Left cardiac atrium (tissue), 4 donors: ENCODE data around the gene PAGE3. TPM values are rescaled to one million over a fixed set of nuclear protein-coding genes. Genes with fewer than 3 reads are reported as not detected.

Source experiments
- ATAC-seq, 2 donors: fragments of 200-7000 bp; cut with Tn5 transposase; one replicate each; pipeline ENCODE4 v1.9.1; 2020; ENCODE audit warnings: mild to moderate bottlenecking in 2 of 2, moderate library complexity in 2 of 2
- DNase-seq: peaks from one replicate; pipeline ENCODE4 v3.0.0-alpha.2; 2020
- intact Hi-C, 2 donors: fragments of 100-400 bp; cut with DNase I; formaldehyde crosslinking; loops; one replicate each; pipeline versions ENCODE4 v1.14.1 to v1.15.1; 2022 to 2023
- long read RNA-seq: library from polyadenylated mRNA; unstranded; transcript quantifications from one replicate; pipeline ENCODE4 v2.0.0, GENCODE V29; 2021
- total RNA-seq, 2 donors: library from RNA; stranded (reverse); fragmentation: NEBNext Ultra II Directional; extraction: Animal tissue kit (Norgen Biotek cat#: 25700); gene quantifications; one replicate each; pipeline ENCODE4 v1.2.1, GENCODE V29; 2021
- donor health status: DM: no; HTN: yes; CAD: no.
- donor health status: DM: no; HTN: yes; CAD: no; lungs with severe emphysema.
- donor health status: DM: yes; HTN: yes; CAD: no.
- donor health status: Dilated cardiomyopathy.

The PAGE3 gene, protein sequence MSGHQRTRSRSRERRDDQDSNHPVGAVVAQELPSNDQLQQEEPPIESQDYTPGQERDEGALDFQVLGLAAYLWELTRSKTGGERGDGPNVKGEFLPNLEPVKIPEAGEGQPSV
- total RNA-seq: not detected
- long read RNA-seq: 0 reads

DNA sequence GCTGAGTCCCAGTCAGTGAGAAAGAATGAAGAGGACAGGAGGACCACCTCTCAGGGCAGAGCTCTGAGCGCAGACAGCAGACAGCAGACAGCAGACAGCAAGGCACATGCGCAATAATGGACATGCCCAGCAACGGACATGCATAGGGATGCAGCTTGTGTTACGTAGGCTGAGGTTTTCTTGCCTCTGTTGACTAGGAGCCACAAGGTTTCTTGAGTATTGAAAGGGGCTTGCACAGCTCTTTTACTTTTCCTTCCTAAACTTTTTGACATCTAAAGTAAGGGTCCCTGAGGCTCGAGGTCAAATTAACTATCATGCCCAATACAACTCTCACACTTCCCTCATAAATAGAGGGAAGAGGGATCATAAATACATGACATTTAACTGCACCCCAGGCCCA, at the start of gene PAGE3:
Gene PAGE3, minus strand, starts transcription at position 101 of the 400 bp plus-strand sequence. CDS start 1,013 bp downstream, outside the sequence.
- intact Hi-C loops: no loop called here
- ATAC-seq: no peak
- no peak for DNase-seq

DNA sequence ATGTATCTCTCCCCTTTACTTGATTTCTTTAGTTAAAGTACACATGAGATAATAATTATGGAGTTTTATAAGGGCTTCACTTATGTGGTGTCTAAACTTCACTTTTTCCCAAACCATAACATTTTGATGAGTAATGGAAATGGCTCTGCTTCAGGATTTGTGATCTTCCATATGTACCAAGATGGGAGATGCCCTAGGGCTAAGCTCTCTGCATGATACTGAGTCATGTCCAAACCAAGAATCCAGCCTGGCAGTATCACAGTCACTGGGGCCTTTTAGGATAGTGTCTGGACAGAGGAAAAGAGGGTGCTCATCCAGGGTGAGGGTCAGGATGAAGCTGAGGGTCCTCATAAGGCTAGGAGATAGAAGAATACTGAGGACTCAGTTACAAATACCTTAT, 47.9 kb upstream of the PAGE3 start:
- intact Hi-C loops: no loop called here
- ATAC-seq (no peak), DNase-seq (no peak)

DNA sequence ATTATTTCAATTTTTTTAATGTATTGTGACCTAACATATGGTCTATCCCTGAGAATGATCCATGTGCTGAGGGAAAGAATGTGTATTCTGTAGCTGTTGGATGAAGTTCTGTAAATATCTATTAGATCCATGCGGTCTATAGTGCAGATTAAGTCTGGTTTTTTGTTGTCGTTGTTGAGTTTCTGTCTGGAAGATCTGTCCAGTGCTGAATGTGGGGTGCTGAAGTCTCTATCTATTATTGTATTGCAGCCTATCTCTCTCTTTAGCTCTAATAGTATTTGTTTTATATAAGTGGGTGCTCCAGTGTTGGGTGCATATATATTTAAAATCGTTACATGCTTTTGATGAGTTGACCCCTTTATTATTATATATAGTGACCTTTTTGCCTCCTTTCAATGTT, 26.2 kb upstream of the PAGE3 start:
- DNase-seq (no peak), ATAC-seq (no peak)
- intact Hi-C loops: no loop called here

DNA sequence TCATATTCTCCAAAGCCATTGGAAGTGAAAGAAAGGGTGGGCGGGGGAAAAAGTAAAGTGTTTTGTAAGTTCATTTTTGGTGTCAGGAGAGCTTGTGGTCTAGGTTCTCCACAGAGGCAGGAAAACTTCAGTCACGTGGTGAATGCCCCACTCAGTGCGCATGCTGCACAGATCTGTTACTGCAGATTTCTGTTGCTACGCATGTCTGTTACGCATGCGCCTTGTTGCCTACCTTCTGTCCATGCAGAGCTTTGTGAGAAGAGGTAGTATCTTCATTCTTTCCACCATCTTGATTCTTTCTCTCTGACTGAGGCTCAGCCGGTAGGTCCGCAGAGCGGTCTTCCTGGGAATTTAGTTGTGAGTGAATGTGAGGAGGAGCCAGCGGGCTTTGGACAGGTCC, 15.1 kb upstream of the PAGE3 start:
- DNase-seq (no peak), ATAC-seq (no peak)
- intact Hi-C loops: no loop called here

DNA sequence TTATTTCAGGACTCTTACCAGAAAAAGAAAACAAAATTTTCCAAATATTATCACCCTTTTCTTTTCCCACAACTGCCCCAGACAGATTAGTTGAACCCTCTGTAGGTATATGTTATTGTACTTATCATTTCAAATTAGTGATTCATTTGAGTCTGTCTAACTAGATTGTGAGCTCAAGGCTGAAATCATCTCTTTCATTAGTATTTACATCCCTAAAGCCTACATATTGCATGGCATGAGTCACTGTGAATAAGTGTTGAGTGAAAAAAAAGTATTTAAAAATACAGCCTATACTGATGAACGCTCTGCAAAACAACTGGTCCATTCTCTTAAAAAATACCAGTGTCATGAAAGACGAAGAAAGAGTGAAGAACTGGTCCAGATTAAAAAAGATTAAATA, 3.9 kb downstream of the PAGE3 start:
- ATAC-seq: no peak
- intact Hi-C loops: no loop called here
- no peak for DNase-seq

DNA sequence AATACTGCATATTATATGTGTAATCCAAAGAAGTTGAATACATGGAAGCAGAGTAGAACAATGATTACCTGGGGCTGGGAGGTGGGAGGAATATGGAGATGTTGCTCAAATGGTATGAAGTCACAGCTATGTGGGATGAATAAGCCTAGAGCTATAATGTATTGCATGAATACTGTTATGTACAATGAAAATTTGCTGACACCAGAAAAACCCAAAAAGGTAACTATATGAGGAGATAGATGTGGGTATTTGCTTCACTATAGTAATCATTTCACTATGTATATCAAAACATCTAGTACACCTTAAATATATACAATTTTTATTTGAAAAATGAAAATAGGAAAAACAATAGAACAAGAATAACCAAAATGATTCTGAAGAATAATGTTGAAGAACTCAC, 11.2 kb downstream of the PAGE3 start:
- ATAC-seq (no peak), DNase-seq (no peak)
- intact Hi-C loops: no loop called here

DNA sequence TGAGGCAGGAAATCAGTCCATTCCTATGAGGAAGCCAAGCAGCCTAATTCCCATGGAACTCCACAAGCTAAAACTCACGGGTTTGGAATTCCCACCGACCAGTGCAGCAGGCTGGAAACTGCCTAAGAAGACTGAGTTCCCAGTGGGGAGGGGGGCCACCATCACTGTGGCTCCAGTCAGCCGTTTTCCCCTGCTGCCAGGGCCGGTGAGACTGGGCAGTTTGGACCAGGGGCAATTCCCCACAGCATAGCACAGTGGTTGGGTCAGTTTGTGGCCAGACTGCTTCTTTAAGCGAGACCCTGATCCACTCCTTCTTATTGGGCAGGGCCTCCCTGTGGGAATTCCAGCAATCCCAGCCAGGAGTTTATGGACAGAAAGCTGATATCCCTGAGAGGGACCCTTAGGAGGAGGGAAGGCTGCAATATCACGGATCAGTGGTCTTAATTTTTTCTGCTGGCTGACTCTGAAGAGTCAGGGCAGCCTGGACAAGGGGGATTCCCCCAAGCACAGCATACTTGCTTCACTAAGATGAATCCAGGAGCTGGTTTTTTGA, 23.9 kb downstream of the PAGE3 start:
- ATAC-seq: no peak
- no peak for DNase-seq
- intact Hi-C loops: no loop called here

DNA sequence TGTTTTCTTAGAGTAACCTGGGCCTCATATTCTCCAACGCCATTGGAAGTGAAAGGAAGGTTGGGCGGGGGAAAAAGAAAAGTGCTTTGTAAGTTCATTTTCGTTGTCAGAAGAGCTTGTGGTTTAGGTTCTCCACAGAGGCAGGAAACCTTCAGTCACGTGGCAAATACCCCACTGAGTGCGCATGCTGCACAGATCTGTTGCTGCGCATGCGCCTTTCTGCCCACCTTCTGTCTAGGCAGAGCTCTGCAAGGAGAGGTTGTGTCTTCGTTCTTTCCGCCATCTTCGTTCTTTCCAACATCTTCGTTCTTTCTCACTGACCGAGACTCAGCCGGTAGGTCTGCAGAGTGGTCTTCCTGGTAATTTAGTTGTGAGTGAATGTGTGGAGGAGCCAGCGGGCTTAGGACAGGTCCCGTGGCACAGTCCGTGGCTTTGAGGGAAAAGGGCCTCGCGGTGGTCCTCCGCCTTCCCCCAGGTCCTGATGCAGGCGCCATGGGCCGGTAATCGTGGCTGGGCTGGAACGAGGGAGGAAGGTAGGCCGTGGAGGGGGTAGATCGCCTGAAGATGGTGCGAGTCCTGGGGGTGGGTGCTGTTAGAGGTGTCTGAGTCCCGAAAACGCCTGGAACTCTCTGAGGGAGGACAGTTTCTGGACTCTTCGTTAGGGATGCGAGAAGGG, 44.5 kb downstream of the PAGE3 start, which contains the start of gene PAGE5:
Gene PAGE5, plus strand, starts transcription at position 228 of the 676 bp plus-strand sequence. CDS start 1,037 bp downstream, outside the sequence.
- intact Hi-C loops: no loop called here
- no peak for DNase-seq
- no peak for ATAC-seq

DNA sequence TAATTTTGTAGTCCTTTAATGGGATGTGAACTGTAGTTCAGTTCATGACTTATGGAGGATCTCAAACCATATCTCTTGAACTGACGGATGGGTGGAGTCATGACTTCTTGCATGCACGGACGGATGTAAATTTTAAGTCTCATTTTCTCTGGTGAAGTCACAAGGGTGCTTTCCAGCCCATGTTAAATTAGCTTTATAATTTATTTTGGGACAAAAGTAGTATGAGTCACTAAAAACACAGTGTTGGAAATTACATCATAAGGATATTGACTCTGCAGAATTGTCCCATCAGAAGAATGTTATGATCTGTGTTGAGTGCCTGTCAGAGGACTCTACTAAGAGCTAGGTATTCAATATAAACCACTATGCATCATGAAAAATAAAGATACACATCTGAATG, 51.3 kb downstream of the PAGE3 start:
- DNase-seq (no peak), ATAC-seq (no peak)
- intact Hi-C loops: no loop called here

DNA sequence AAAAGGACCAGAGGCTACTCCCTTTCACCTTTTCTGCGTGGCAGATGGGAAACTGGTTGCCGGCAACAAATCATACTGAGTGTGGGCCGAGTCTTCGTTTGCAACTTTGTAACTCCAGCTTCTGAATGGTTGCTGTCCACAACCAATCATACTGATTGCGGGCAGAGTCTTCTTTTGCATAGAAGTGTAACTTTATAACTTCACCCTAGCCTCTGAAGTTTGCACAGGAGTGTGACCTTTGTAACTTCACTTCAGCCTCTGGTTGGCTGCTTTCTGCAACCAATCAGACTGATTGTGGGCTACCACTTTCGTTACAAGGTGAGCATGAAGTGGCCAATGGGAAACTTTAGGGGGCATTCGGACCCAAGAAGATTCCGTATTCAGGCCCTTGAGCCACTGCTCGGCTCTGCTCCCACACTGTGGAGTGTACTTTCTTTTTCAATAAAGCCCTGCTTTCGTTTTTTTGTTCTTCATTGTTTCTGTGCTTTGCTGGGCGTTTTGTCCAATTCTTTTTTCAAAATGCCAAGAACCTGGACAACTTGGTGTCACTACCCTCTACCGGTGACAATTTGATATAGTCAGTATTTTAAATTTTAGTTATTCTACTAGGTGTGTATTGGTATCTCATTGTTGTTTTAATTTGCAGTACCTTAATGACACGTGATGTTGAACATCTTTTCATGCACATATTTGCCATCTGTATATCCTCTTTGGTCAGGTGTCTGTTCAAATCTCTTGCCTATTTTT, 53.6 kb downstream of the PAGE3 start:
- intact Hi-C loops: no loop called here
- no peak for DNase-seq
- no peak for ATAC-seq

Other genes starting within 250 kb of the PAGE3 start
- 1 to 10 TPM in 1 of 2 donors, under 1 TPM in 1; 0.53 to 1.1 TPM for gene ALAS2, start 233.9 kb downstream of the PAGE3 start, total RNA-seq
- gene PAGE2B, start 189.9 kb downstream of the PAGE3 start, total RNA-seq: not detected
- gene PAGE2, start 175.9 kb downstream of the PAGE3 start, total RNA-seq: not detected
- gene PAGE5, start 44.6 kb downstream of the PAGE3 start, total RNA-seq: not detected
- gene MAGEH1, start 187.2 kb upstream of the PAGE3 start, total RNA-seq: 10 to 100 TPM; 18.8 to 25.6 TPM
- gene USP51, start 224.9 kb upstream of the PAGE3 start, total RNA-seq: 1 to 10 TPM; 2.4 to 3.5 TPM